ENCODE data around the gene PELI1. TPM values are rescaled to one million over a fixed set of nuclear protein-coding genes. Genes with fewer than 3 reads are reported as not detected.

The PELI1 gene
- total RNA-seq, 4 donors from 2014 or later: 18.4 to 31.0 (median 24.6) TPM

GRCh38 chr2:64189167-64189566 is 44.9 kb upstream of the PELI1 start:
- Histone ChIP-seq H3K9me3 (no peaks in the 10 kb centered on the region), H3K4me3 (no peak overlapping the region), H3K4me1 (peaks cover 0 to 22% (median 7%) of the 10 kb centered on the region in 4 donors), H3K27ac (no peak overlapping the region), H3K36me3 (no peaks in the 10 kb centered on the region), H3K27me3 (no peaks in the 10 kb centered on the region)
- 84 to 85% methylated on average over 10 of the region's 10 CpGs for WGBS, 2 donors
- no peak for TF ChIP-seq CTCF (IDR thresholded peaks at IDR 0.05)
- TF ChIP-seq POLR2A (IDR thresholded peaks at IDR 0.05): no peak
- TF ChIP-seq EP300 (IDR thresholded peaks at IDR 0.05): no peak
- no peak for DNase-seq (ENCODE audit: low spot score in 2 of 2)

- H3K4me1 ChIP-seq: peaks cover 0 to 22% (median 0%) of the 10 kb centered on the region in 4 donors
These were observed 42.7 kb upstream of the PELI1 start for GRCh38 chr2:64186699-64187605.

GRCh38 chr2:64179582-64180321 is 35.5 kb upstream of the PELI1 start:
- Histone ChIP-seq H3K27ac (no peak overlapping the region), H3K4me3 (no peak overlapping the region), H3K4me1 (peaks cover 0 to 13% (median 2%) of the 10 kb centered on the region in 4 donors), H3K27me3 (no peaks in the 10 kb centered on the region), H3K36me3 (no peaks in the 10 kb centered on the region), H3K9me3 (no peaks in the 10 kb centered on the region)
- no peak for DNase-seq (ENCODE audit: low spot score in 2 of 2)
- WGBS, 2 donors: 69 to 73% methylated on average over 10 of the region's 10 CpGs
- no peak for TF ChIP-seq POLR2A (IDR thresholded peaks at IDR 0.05)
- TF ChIP-seq EP300 (IDR thresholded peaks at IDR 0.05): no peak
- no peak for TF ChIP-seq CTCF (IDR thresholded peaks at IDR 0.05)

More at GRCh38 chr2:64186699-64187605, 42.7 kb upstream of the PELI1 start:
- H3K36me3 ChIP-seq: no peaks in the 10 kb centered on the region
- no peaks in the 10 kb centered on the region for H3K9me3 ChIP-seq
- no peak overlapping the region for H3K27ac ChIP-seq
- no peaks in the 10 kb centered on the region for H3K27me3 ChIP-seq
- TF ChIP-seq EP300 (IDR thresholded peaks at IDR 0.05) (no peak), POLR2A (IDR thresholded peaks at IDR 0.05) (no peak), CTCF (IDR thresholded peaks at IDR 0.05) (no peak)
- no peak for DNase-seq (ENCODE audit: low spot score in 2 of 2)
- 55 to 73% methylated on average over 2 of the region's 2 CpGs for WGBS, 2 donors
- H3K4me3 ChIP-seq: no peak overlapping the region

GRCh38 chr2:64177315-64177714 is 33.1 kb upstream of the PELI1 start:
- no peak for TF ChIP-seq CTCF (IDR thresholded peaks at IDR 0.05)
- peak in 1 of 2 donors; percentile 26 for TF ChIP-seq EP300 (IDR thresholded peaks at IDR 0.05)
- WGBS, 2 donors: 28 to 41% methylated on average over 1 of the region's 1 CpG
- Histone ChIP-seq H3K9me3 (no peaks in the 10 kb centered on the region), H3K36me3 (no peaks in the 10 kb centered on the region), H3K4me3 (no peak overlapping the region), H3K4me1 (peaks cover 0 to 13% (median 2%) of the 10 kb centered on the region in 4 donors), H3K27me3 (no peaks in the 10 kb centered on the region), H3K27ac (peak overlapping the region in 1 of 4 donors; percentile 32)
- DNase-seq (ENCODE audit: low spot score in 2 of 2): peak in 1 of 2 donors; percentile 24
